Stromal cell of bone marrow (primary cell): Measurements from ENCODE around the gene PPM1B.
"Not testable (repeated sequence)": the region's sequence is repeated elsewhere in the genome, so short reads cannot be mapped to it uniquely, and the experiment has no call there.

Experiments used
- DNase-seq: peaks from one replicate; pipeline ENCODE4 v3.0.0-alpha.2; 2012; ENCODE audit warnings: low read depth

The PPM1B gene

GRCh38 chr2:44168681-44169154 lies at the start of gene PPM1B:
Gene PPM1B, plus strand, starts transcription at chr2:44168875. Its CDS starts 32,325 bp downstream, at chr2:44201200.
- DNase-seq, result no peak

GRCh38 chr2:44119878-44120277 lies 48.8 kb upstream of the PPM1B start:
- no peak for DNase-seq

- DNase-seq, result peak; percentile 82
Measured at GRCh38 chr2:44120428-44120827, 48.2 kb upstream of the PPM1B start.

GRCh38 chr2:44121899-44122298 lies 46.8 kb upstream of the PPM1B start:
- no peak for DNase-seq

- DNase-seq, result no peak
Measured at GRCh38 chr2:44124500-44124899, 44.2 kb upstream of the PPM1B start.

- DNase-seq, result no peak
Measured at GRCh38 chr2:44126106-44126797, 42.4 kb upstream of the PPM1B start.

GRCh38 chr2:44130441-44130840 lies 38.2 kb upstream of the PPM1B start:
- peak; percentile 36 for DNase-seq

- DNase-seq, result no peak
Measured at GRCh38 chr2:44131177-44131576, 37.5 kb upstream of the PPM1B start.

- DNase-seq, result not testable (repeated sequence)
Measured at GRCh38 chr2:44133602-44134001, 35.1 kb upstream of the PPM1B start.

- no peak for DNase-seq
Measured at GRCh38 chr2:44134848-44135247, 33.8 kb upstream of the PPM1B start.

GRCh38 chr2:44135296-44135695 lies 33.4 kb upstream of the PPM1B start:
- no peak for DNase-seq

- DNase-seq, result peak; percentile 64
Measured at GRCh38 chr2:44135771-44136170, 32.9 kb upstream of the PPM1B start.

GRCh38 chr2:44136252-44136651 lies 32.4 kb upstream of the PPM1B start:
- DNase-seq, result no peak

- no peak for DNase-seq
Measured at GRCh38 chr2:44137048-44137447, 31.6 kb upstream of the PPM1B start.

GRCh38 chr2:44137872-44138551 lies 30.7 kb upstream of the PPM1B start:
- DNase-seq, result no peak

- DNase-seq, result no peak
Measured at GRCh38 chr2:44139741-44140140, 28.9 kb upstream of the PPM1B start.

- no peak for DNase-seq
Measured at GRCh38 chr2:44142306-44142705, 26.4 kb upstream of the PPM1B start.

- no peak for DNase-seq
Measured at GRCh38 chr2:44143701-44144100, 25.0 kb upstream of the PPM1B start.

- DNase-seq, result no peak
Measured at GRCh38 chr2:44148999-44149398, 19.7 kb upstream of the PPM1B start.

GRCh38 chr2:44150473-44150872 lies 18.2 kb upstream of the PPM1B start:
- no peak for DNase-seq

- DNase-seq, result no peak
Measured at GRCh38 chr2:44152865-44153669, 15.6 kb upstream of the PPM1B start.

GRCh38 chr2:44155666-44156446 lies 12.8 kb upstream of the PPM1B start:
- no peak for DNase-seq
